A549 treated with AZD9567 at 1 μM for 4 hours (cell line): Measurements from ENCODE around the gene MED17. TPM values are rescaled to one million over a fixed set of nuclear protein-coding genes. Genes with fewer than 3 reads are reported as not detected.

Experiments
- total RNA-seq: library from RNA; stranded (reverse); fragments of 200-300 nt; extraction: Qiagen RNA extraction; gene quantifications from 5 replicates; pipeline ENCODE4 v1.2.3, GENCODE V29; 2022; ENCODE audit not compliant: insufficient read depth

Gene MED17
- total RNA-seq, result 21.3 to 24.9 TPM (median 22.7 TPM) in 5 replicates

GRCh38 chr11:93784145-93784934 lies at the start of gene MED17:
Gene MED17, plus strand, starts transcription at chr11:93784282. Its CDS starts 232 bp downstream, at chr11:93784514.

GRCh38 chr11:93741094-93741881 lies 42.8 kb upstream of the MED17 start, which contains the start of the genes C11orf54 and TAF1D:
Gene C11orf54, plus strand, starts transcription at chr11:93741672. Its CDS starts 5,722 bp downstream, at chr11:93747394.
Gene TAF1D, minus strand, starts transcription at chr11:93741495. Its CDS starts 2,191 bp downstream, at chr11:93739304.

GRCh38 chr11:93850594-93851018 lies 66.5 kb downstream of the MED17 start, which contains the start of gene VSTM5:
Gene VSTM5, minus strand, starts transcription at chr11:93850618. Its CDS starts 116 bp downstream, at chr11:93850502.

Other genes with a start within 250 kb of the MED17 start
- 13.5 to 19.2 TPM (median 17.0 TPM) in 5 replicates for gene SMCO4, start 240.9 kb upstream of the MED17 start, total RNA-seq
- 4.9 to 6.5 TPM (median 6.4 TPM) in 5 replicates for gene CEP295, start 122.6 kb upstream of the MED17 start, total RNA-seq
- gene TAF1D, start 42.8 kb upstream of the MED17 start, total RNA-seq, result 93.0 to 105 TPM (median 100 TPM) in 5 replicates
- 10.2 to 20.0 TPM (median 11.0 TPM) in 5 replicates for gene C11orf54, start 42.6 kb upstream of the MED17 start, total RNA-seq
- gene VSTM5, start 66.3 kb downstream of the MED17 start, total RNA-seq, result not detected in 5 replicates
- gene HEPHL1, start 237.1 kb downstream of the MED17 start, total RNA-seq, result not detected in 5 replicates